NCI-H1417 (cell line): Measurements from ENCODE around the gene WRAP73.

Experiments
- DNase-seq, 3 experiments: peaks; one replicate each; lab custom pipeline; 2025; lab: John Stamatoyannopoulos, UW

The WRAP73 gene

DNA sequence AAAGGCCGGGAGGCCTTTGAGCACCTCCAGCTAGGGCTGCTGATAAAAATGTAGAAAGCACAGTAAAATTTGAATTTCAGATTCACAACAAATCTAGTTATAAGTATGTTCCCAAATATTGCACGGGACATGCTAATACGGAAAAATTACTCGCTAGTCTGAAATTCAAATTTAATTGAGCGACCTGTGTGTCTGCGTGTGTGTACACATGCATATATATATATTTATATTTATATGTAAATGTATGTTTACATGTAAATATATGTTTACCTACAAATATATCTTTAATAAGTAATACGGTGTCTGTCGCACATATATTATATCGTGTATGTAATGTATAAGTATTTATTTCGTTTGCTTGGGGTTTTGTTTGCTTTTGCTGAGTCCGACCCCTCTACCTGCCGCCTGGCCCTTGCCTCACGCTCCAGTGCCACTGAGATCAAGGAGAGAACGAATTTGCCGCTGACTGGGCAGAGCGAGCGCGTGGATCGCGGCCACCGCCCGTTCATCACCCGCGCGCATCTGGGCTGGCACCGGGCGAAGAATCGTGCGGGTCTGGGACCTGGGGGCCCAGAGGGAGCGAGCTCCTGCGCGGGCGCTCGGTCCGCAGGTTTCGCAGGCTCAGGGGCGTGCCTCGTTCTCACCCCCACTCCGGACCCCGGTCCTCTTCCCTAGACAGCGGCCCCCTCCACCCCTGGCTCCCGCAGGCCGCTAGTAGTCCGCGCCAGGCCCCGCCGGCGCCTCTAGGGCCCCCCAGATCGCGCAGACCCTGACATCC is 534 bp upstream of the WRAP73 start:
- DNase-seq: no peak

DNA sequence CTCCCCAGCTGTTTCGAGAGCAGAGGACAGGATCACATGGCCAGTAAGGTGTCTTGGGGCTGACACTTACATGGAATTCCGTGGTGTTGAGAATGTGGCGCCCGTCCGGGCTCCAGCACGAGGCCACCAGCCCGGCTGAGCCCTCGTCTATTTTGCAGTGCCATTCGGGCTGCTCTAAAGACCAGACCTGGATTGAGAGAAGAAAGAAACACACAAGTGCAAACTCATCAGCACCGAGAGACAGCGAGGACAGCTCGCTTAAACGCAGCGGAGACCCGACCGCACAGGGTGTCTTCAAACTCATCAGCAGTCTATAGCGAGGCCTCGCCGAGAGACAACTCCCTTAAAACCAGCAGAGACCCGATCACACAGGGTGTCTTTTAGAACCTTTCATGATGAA is 3.3 kb downstream of the WRAP73 start:
- no peak for DNase-seq

DNA sequence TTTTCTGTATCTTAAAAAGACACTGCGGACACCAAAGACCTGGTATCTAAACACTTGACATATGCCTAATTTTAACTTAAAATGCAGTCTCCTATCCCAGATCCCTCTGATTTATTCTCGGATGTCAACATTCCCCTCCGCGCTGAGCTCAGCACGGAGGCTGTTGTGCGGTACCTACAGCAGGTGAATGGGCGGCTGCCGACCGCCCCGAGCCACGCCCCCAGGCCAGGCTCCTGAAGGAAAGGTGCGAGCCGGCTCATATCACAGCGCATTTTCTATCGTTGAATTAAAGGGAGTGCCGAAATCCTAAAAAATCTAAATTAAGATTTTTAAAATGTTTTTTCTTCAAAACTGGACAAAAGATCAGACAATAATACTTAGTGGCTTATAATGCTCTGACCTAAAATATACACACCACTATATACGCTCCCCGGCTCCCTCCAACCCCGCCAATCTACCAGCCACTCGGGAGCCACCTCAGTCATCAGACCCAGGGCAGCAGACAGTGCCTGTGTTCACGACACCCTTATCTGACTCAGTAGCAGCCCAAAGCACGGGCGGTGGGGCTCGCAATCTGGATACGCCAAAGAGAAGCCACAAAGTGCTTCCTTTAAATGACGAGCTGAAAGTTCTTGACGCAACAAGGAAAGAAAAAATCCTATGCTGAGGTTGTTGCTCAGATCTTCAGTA is 4.1 kb downstream of the WRAP73 start:
- DNase-seq: no peak

- no peak for DNase-seq
Measured at GRCh38 chr1:3645247-3645646, 4.7 kb downstream of the WRAP73 start.

DNA sequence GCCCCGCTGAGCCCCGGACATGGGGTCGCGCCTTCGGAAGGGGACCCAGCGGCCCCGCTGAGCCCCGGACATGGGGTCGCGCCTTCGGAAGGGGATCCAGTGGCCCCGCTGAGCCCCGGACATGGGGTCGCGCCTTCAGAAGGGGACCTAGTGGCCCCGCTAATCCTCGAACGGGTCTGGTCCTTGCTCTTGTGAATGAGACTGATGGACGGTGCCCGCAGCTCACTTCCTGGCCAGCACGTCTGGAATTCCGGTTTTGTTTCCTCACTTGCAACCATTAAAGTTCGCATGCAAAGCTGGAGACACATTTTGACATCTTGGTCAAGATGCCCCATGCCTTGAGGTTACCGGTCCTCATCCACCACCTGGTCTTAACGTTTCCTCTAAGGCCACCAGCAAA is 5.6 kb downstream of the WRAP73 start:
- no peak for DNase-seq

DNA sequence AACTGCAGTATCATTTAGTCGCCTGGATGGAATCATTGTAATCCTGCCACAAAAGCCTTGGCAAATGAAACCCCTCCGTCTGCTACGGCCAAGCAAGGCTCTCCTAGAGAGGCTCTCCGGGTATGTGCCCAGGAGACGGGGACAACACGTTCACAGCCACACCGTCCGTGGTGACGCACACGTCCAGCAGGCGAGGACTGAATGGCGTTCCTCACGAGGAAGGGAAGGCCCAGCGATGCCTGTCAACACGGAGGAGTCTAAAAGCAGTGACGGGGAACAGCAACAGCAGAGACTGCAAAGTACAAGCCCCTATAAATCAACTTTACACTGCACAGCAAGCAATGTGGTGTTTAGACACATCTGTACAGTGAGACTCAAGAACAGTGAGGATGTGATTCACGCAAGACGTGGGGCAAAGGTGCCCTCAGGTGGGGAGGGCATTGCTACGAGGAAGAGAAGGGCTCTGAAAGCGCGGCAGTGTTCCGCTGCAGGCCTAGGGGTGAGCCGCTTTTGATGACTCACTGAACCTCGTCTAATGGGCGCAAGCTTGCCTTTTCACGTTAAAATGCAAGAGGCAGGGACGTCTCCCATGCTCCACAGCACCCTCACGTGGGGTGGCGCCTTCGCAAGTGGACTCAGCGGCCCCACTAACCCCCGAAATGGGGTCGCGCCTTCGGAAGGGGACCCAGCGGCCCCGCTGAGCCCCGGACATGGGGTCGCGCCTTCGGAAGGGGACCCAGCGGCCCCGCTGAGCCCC is 6.8 kb downstream of the WRAP73 start:
- DNase-seq: no peak

DNA sequence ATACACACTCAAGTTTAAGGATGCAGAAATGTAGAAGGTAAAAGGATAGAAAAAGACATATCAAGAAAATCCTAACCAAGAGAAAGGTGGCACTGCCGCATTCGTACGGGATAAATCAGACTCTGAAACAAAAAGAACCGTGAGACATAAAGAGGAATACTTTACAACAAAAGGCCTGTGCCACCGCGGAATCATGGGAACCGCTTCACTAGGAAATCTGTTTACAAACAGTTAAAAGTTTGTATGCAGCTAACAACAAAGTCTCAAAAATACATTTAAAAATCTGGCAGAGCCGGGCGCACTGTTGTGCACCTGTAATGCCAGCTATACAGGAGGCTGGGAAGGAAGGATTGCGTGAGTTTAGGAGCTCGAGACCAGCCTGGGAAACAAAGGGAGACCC is 8.1 kb downstream of the WRAP73 start:
- no peak for DNase-seq

DNA sequence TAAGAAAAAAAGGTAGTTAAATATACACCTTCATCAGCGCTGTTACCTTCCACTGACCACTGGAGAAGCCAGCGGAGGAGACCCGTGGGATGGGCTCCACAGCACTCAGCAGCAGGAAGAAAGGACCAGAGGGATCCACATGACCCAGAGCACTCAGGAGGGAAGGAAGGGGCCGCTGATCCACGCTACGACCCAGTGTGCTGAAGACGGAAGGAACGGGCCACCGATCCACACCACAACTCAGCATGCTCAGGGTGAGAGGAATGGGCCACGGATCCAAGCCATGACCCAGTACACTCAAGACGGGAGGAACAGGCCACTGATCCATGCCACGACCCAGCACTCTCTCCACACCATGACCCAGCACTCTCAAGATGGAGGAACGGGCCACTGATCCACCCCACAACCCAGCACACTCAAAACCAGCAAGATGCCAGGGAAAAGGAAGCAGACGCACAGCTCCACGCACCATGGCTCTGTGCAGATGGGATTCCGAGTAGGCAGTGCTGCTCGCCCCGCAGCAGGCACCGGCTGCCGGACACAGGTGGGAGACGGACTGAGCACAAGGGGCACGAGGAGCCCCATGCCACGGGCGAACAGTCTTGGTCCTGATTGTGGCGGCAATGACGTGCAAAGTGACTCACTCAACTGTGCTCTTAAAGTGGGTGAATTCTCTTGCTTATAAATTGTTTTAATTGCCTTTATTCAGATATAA is 8.7 kb downstream of the WRAP73 start:
- DNase-seq: no peak

DNA sequence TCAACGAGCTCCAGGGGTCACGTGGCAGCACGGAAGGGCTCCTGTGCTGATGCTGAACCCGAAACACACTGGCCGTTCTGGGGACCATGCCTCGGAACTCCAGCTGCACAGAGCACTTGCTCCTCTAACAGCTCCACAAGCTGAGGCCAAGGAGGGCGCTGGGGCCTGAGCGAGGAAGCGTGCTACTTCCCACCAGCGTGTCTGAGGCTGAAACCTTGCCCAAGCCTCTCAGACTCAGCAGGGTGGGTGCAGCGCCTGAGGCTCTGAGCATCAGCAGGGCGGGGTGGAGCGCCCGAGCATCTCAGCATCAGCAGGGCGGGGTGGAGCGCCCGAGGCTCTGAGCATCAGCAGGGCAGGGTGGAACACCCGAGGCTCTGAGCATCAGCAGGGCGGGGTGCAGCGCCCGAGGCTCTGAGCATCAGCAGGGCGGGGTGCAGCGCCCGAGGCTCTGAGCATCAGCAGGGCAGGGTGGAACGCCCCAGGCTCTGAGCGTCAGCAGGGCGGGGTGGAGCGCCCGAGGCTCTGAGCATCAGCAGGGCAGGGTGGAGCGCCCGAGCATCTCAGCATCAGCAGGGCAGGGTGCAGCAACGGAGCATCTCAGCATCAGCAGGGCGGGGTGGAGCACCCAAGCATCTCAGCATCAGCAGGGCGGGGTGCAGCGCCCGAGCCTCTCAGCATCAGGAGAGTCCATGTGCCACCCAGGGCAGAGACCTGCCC is 9.6 kb downstream of the WRAP73 start:
- DNase-seq: no peak

GRCh38 chr1:3639397-3639911 is 10.4 kb downstream of the WRAP73 start:
- DNase-seq: no peak

GRCh38 chr1:3638676-3639075 is 11.2 kb downstream of the WRAP73 start:
- no peak for DNase-seq

DNA sequence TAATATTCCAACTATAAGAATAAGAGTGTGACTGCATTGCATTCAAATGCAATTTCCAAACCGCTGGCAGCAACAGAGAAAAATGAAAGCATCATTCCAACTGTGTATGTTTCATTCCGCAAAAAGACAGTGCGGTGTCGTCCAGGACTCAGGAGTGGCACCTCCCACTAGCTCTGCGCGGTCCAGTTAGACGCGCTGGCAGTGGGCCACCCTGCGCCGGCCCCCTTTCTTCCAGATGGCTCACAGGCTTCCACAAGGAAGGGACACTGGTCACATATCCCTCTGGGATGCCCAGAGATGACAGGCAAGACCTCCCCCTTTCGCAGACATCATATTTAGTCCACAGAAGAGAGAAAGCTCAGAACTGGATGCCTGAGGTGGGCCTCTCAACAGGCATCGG is 11.9 kb downstream of the WRAP73 start:
- DNase-seq: no peak

DNA sequence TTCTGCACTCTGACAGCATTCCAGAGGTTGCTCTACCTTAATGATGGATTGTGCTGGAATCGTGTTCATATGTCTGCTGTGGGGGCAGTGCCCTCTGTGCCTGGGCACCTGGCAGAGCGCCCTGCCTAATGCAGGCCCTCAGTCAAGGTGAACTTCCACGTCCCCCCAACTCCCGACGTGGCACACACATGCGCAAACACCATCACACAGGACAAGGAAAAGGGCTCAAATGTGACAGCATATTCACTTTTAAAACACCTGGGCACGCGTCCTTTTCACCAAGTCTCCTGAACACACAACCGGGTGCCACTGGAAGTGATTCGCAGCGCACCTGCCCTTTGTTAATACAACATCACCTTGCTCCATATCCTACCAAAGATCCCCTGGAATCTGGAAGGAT is 13.4 kb downstream of the WRAP73 start:
- DNase-seq: no peak

- DNase-seq: no peak
Measured at GRCh38 chr1:3636080-3636479, 13.8 kb downstream of the WRAP73 start.

GRCh38 chr1:3634059-3634800 is 15.7 kb downstream of the WRAP73 start:
- DNase-seq: no peak

GRCh38 chr1:3633344-3634058 is 16.4 kb downstream of the WRAP73 start:
- DNase-seq: no peak

DNA sequence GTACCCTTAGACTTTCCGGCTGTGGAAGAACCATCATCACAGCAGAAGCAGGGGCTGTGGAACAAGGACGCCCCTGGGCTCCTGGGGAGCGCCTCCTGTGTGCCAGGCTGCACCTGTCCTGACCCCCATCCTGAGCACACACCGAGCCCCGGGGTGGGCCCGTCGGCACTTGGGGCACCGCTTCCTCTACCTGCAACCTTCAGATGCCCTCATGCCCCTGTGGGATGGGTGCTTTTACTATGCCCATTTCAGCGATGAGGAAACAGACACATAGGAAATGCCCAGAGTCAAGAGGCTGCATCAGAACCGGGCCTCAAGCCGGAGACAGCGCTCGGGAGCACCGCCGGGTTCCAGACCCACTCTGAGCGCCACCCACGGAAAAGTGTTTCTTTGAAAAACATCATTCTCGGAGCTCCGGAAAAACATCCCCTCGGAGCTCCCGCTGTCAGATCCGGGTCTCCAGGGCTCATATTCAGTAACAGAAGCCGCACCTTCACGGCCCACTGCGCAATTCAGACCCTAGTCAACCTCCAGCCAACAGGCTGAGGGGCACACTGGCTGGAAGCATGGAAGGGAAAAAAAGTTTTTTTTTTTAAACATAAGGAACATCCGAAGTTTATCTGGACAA is 17.1 kb downstream of the WRAP73 start:
- DNase-seq: no peak

GRCh38 chr1:3632298-3632697 is 17.6 kb downstream of the WRAP73 start:
- no peak for DNase-seq
